HepG2 (cell line): Measurements from ENCODE around the gene TRIM10. TPM values are rescaled to one million over a fixed set of nuclear protein-coding genes. Genes with fewer than 3 reads are reported as not detected.
A peak's percentile ranks its signal among the peaks of the same experiment; 100 is the strongest.

Experiments used
- ARID5B ChIP-seq: IDR thresholded peaks from 2 replicates; pipeline ENCODE4 v1.4.0; 2020; ENCODE audit warnings: mild to moderate bottlenecking, missing genetic modification reagents
- ATF2 ChIP-seq: sonication (generic); formaldehyde crosslinking; IDR thresholded peaks from 2 replicates; pipeline ENCODE4 v1.4.0; 2020; ENCODE audit warnings: missing genetic modification reagents
- ELF3 ChIP-seq: IDR thresholded peaks from 2 replicates; pipeline ENCODE4 v1.6.1; 2016; ENCODE audit warnings: missing genetic modification reagents, missing compliant biosample characterization
- GATAD2A ChIP-seq: IDR thresholded peaks from 2 replicates; pipeline ENCODE4 v1.6.1; 2016
- IRF2 ChIP-seq: IDR thresholded peaks from 2 replicates; pipeline ENCODE4 v1.6.1; 2018; ENCODE audit warnings: missing genetic modification reagents, missing compliant biosample characterization
- MIER3 ChIP-seq: IDR thresholded peaks from 2 replicates; pipeline ENCODE4 v1.6.1; 2016; ENCODE audit warnings: missing compliant biosample characterization, borderline replicate concordance
- NR2F6 ChIP-seq, 2 experiments: IDR thresholded peaks; 2 replicates each; pipeline ENCODE4 v1.6.1; 2016; ENCODE audit warnings: antibody characterized with exemption in 1 of 2, mild to moderate bottlenecking in 1 of 2
- RAD21 ChIP-seq: fragments of 450-650 bp; formaldehyde crosslinking; IDR thresholded peaks from 2 replicates; pipeline ENCODE4 v1.5.0; 2020; ENCODE audit warnings: mild to moderate bottlenecking
- SAP130 ChIP-seq: IDR thresholded peaks from 2 replicates; pipeline ENCODE4 v1.6.1; 2016; ENCODE audit warnings: low read depth
- ZNF432 ChIP-seq: sonication (generic); formaldehyde crosslinking; IDR thresholded peaks from 2 replicates; pipeline ENCODE4 v1.5.0; 2020; ENCODE audit warnings: missing genetic modification reagents, mild to moderate bottlenecking, borderline replicate concordance
- ZNF574 ChIP-seq: sonication (generic); formaldehyde crosslinking; IDR thresholded peaks from 2 replicates; pipeline ENCODE4 v1.4.0; 2020; ENCODE audit warnings: missing genetic modification reagents
- ZNF780A ChIP-seq: sonication (generic); formaldehyde crosslinking; IDR thresholded peaks from 2 replicates; pipeline ENCODE4 v1.8.0; 2022; ENCODE audit warnings: mild to moderate bottlenecking, missing genetic modification reagents, moderate library complexity
- polyA plus RNA-seq, 8 experiments: library from polyadenylated mRNA; depleted of rRNA in 3 of 8; stranded (reverse) in 7 of 8; unstranded in 1 of 8; fragments of >200 nt; fragmentation: Illumina TruSeq in 4 of 8; extraction: Trizol in 4 of 8; gene quantifications; 2 replicates each; pipeline versions ENCODE4 v1.2.1 to v1.2.3, GENCODE V29; 2011 to 2016; ENCODE audit warnings: low read depth in 4 of 8, missing spikeins in 1 of 8, mixed read lengths in 1 of 8; ENCODE audit not compliant: insufficient read depth in 1 of 8
- total RNA-seq, 5 experiments: library from RNA; depleted of rRNA; stranded (reverse); fragments of >200 nt; fragmentation: Illumina TruSeq; extraction: Trizol; gene quantifications; 2 replicates each; pipeline ENCODE4 v1.2.3, GENCODE V29; 2016; ENCODE audit warnings: low read depth in 1 of 5
- TF ChIP-seq, protein P1 (sequence below), 2 experiments: sonication (generic) in 1 of 2; formaldehyde crosslinking in 1 of 2; IDR thresholded peaks; 2 replicates each; pipeline versions ENCODE4 v1.4.0 to v1.6.1; 2018 to 2020; ENCODE audit warnings: missing genetic modification reagents in 2 of 2, borderline replicate concordance in 1 of 2, low read depth in 1 of 2, mild to moderate bottlenecking in 1 of 2, missing biosample characterization in 1 of 2
- TF ChIP-seq, protein P2 (sequence below): sonication (generic); formaldehyde crosslinking; IDR thresholded peaks from 2 replicates; pipeline ENCODE4 v1.4.0; 2020; ENCODE audit warnings: missing genetic modification reagents

TRIM10 gene
- total and polyA plus RNA-seq, 2 of the 13 experiments (the other 11 are each of a cell fraction or from before 2014, with no cell fraction given) = 4.1 to 6.8 TPM

DNA sequence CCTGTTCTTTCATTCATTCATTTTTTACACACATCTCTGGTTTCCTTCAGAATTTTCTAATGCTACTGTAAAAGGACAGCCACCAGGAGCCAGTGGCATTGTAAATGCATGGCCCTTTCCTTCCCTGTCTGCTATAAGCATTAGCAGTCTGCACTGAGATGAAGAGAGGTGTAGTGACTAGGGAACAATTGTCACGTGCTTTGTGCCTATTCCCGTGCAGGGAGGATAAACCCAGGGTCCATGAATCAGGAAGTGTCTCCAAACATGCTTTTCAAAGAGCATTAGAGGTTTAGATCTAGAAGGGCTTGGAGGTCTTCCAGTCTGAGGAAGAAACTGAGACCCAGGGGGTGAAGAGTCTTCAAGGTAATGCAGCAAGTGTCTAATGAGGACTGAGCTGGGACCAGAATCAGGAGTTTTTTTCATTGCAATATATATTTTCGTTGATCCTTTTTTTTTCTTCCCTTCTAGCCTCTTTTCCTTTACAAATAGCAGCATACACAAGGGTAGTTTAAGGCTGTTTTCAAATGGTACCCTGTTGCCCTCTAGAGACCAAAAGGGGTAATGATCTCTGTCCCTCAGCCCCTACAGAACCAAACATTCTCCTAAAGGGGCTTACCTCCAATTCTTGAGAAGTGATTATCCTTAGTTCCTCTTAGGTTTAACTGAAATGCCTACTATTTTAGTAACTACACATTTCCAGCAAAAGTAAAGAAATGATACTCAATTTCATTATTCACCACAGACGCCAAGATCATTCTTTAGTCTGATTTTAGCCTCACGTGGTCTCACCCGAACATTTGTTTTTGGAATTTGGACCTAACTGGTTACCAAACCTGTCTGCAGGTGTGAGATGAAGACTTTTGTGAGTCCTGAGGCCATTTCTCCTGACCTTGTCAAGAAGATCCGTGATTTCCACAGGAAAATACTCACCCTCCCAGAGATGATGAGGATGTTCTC is 8.9 kb upstream of the TRIM10 start (continued):
- peak; percentile 34; the same call in 1 of the 2 replicates for TF ChIP-seq ARID5B (CRISPR knock-in tag)
- TF ChIP-seq, protein P1, sequence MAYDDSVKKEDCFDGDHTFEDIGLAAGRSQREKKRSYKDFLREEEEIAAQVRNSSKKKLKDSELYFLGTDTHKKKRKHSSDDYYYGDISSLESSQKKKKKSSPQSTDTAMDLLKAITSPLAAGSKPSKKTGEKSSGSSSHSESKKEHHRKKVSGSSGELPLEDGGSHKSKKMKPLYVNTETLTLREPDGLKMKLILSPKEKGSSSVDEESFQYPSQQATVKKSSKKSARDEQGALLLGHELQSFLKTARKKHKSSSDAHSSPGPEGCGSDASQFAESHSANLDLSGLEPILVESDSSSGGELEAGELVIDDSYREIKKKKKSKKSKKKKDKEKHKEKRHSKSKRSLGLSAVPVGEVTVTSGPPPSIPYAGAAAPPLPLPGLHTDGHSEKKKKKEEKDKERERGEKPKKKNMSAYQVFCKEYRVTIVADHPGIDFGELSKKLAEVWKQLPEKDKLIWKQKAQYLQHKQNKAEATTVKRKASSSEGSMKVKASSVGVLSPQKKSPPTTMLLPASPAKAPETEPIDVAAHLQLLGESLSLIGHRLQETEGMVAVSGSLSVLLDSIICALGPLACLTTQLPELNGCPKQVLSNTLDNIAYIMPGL (CRISPR knock-in tag; IDR thresholded peaks at IDR 0.05; ENCODE audit: borderline replicate concordance in 1 of 2, low read depth in 1 of 2) = peak in 1 of 2 experiments; percentile 80; a peak in 2 of 4 replicates
- peak; percentile 35; the same call in 1 of the 2 replicates for TF ChIP-seq ELF3 (CRISPR knock-in tag)
- no peak; the same call in 1 of the 2 replicates for TF ChIP-seq SAP130
- TF ChIP-seq GATAD2A (CRISPR knock-in tag) = peak; percentile 56
- peak; percentile 30; the same call in 1 of the 2 replicates for TF ChIP-seq ZNF574 (CRISPR knock-in tag)
- TF ChIP-seq IRF2 (CRISPR knock-in tag) = peak; percentile 23; the same call in 1 of the 2 replicates
- 0 out of 2 replicates have a peak, but pooled peaks have one; percentile 51 for TF ChIP-seq ZNF780A (CRISPR knock-in tag)
- TF ChIP-seq, protein P2, sequence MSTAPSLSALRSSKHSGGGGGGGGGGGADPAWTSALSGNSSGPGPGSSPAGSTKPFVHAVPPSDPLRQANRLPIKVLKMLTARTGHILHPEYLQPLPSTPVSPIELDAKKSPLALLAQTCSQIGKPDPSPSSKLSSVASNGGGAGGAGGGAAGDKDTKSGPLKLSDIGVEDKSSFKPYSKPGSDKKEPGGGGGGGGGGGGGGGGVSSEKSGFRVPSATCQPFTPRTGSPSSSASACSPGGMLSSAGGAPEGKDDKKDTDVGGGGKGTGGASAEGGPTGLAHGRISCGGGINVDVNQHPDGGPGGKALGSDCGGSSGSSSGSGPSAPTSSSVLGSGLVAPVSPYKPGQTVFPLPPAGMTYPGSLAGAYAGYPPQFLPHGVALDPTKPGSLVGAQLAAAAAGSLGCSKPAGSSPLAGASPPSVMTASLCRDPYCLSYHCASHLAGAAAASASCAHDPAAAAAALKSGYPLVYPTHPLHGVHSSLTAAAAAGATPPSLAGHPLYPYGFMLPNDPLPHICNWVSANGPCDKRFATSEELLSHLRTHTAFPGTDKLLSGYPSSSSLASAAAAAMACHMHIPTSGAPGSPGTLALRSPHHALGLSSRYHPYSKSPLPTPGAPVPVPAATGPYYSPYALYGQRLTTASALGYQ (CRISPR knock-in tag) = 0 out of 2 replicates have a peak, but pooled peaks have one; percentile 20
- 0 out of 2 replicates have a peak, but pooled peaks have one; percentile 39 for TF ChIP-seq MIER3 (CRISPR knock-in tag)
- no peak for TF ChIP-seq NR2F6 (IDR thresholded peaks at IDR 0.05)
- no peak; the same call in 1 of the 2 replicates for TF ChIP-seq NR2F6 (CRISPR knock-in tag; IDR thresholded peaks at IDR 0.05)
- peak; percentile 89 for TF ChIP-seq RAD21 (CRISPR knock-in tag)
- TF ChIP-seq ZNF432 (CRISPR knock-in tag) = no peak
- no peak for TF ChIP-seq ATF2 (CRISPR knock-in tag)
